Measurements from ENCODE around the gene PON1.

Gene PON1

GRCh38 chr7:95316588-95316987 lies 7.7 kb downstream of the PON1 start:
- in situ Hi-C loops (cut with HindIII; ENCODE audit: low sequenced_read_pairs), result no loop called here
- TF ChIP-seq CTCF (IDR thresholded peaks at IDR 0.05; ENCODE audit: low read depth, low read length, missing control alignments), result no peak
- DNase-seq (ENCODE audit: low read depth), result no peak
- no peak overlapping the region for H3K4me3 ChIP-seq (ENCODE audit: low read depth, low read length)

GRCh38 chr7:95312561-95312960 lies 11.8 kb downstream of the PON1 start:
- no peak overlapping the region for H3K4me3 ChIP-seq (ENCODE audit: low read depth, low read length)
- TF ChIP-seq CTCF (IDR thresholded peaks at IDR 0.05; ENCODE audit: low read depth, low read length, missing control alignments), result no peak
- DNase-seq (ENCODE audit: low read depth), result no peak
- in situ Hi-C loops (cut with HindIII; ENCODE audit: low sequenced_read_pairs), result no loop called here

- DNase-seq (ENCODE audit: low read depth), result no peak
- TF ChIP-seq CTCF (IDR thresholded peaks at IDR 0.05; ENCODE audit: low read depth, low read length, missing control alignments), result no peak
Measured at GRCh38 chr7:95311389-95311788, 12.9 kb downstream of the PON1 start.

GRCh38 chr7:95309951-95310350 lies 14.4 kb downstream of the PON1 start:
- no peak for DNase-seq (ENCODE audit: low read depth)
- TF ChIP-seq CTCF (IDR thresholded peaks at IDR 0.05; ENCODE audit: low read depth, low read length, missing control alignments), result no peak
- in situ Hi-C loops (cut with HindIII; ENCODE audit: low sequenced_read_pairs), result no loop called here
- no peak overlapping the region for H3K4me3 ChIP-seq (ENCODE audit: low read depth, low read length)

More at GRCh38 chr7:95311389-95311788, 12.9 kb downstream of the PON1 start:
- in situ Hi-C loops (cut with HindIII; ENCODE audit: low sequenced_read_pairs), result no loop called here
- H3K4me3 ChIP-seq (ENCODE audit: low read depth, low read length), result no peak overlapping the region

- TF ChIP-seq CTCF (IDR thresholded peaks at IDR 0.05; ENCODE audit: low read depth, low read length, missing control alignments), result no peak
- no peak for DNase-seq (ENCODE audit: low read depth)
- in situ Hi-C loops (cut with HindIII; ENCODE audit: low sequenced_read_pairs), result no loop called here
- no peak overlapping the region for H3K4me3 ChIP-seq (ENCODE audit: low read depth, low read length)
Measured at GRCh38 chr7:95304990-95305389, 19.3 kb downstream of the PON1 start.

- in situ Hi-C loops (cut with HindIII; ENCODE audit: low sequenced_read_pairs), result no loop called here
- TF ChIP-seq CTCF (IDR thresholded peaks at IDR 0.05; ENCODE audit: low read depth, low read length, missing control alignments), result no peak
- no peak for DNase-seq (ENCODE audit: low read depth)
- no peak overlapping the region for H3K4me3 ChIP-seq (ENCODE audit: low read depth, low read length)
Measured at GRCh38 chr7:95303013-95303905, 21.1 kb downstream of the PON1 start.

Measured in astrocyte of the cerebellum (primary cell).